GM20431 (cell line): Measurements from ENCODE around the gene EIF4E2.
"Not testable (repeated sequence)": the region's sequence is repeated elsewhere in the genome, so short reads cannot be mapped to it uniquely, and the experiment has no call there.

Experiments
- in situ Hi-C: fragments of 300-500 bp; cut with MseI, MboI; formaldehyde crosslinking; loops from one replicate; pipeline ENCODE4 v1.15.0; 2020; ENCODE audit warnings: low sequenced_read_pairs; ENCODE audit not compliant: unreplicated experiment

Gene EIF4E2

DNA sequence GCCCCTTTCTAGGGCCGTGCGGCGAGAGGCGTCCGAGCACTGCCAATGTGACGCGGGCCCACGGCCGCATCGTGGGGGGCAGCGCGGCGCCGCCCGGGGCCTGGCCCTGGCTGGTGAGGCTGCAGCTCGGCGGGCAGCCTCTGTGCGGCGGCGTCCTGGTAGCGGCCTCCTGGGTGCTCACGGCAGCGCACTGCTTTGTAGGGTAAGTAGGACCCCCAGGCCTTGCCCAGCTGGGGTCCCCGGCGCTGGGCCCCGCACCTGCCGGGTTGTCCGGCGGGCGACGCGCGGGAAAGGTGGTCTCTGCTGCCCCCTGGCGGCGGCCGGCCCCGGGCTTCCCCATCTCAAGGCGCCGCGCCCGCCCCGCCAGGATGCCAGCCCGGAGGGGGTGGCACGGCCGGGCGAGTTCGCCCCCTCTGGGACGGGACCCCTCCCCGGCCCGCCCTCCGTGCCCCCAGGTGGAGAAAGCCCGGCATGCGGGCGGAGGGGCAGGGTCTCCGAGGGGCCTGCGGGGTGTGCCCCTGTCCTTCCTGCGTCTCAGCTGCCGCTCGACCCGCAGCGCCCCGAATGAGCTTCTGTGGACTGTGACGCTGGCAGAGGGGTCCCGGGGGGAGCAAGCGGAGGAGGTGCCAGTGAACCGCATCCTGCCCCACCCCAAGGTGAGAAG lies 28.4 kb upstream of the EIF4E2 start:
- in situ Hi-C loops: no loop called here

DNA sequence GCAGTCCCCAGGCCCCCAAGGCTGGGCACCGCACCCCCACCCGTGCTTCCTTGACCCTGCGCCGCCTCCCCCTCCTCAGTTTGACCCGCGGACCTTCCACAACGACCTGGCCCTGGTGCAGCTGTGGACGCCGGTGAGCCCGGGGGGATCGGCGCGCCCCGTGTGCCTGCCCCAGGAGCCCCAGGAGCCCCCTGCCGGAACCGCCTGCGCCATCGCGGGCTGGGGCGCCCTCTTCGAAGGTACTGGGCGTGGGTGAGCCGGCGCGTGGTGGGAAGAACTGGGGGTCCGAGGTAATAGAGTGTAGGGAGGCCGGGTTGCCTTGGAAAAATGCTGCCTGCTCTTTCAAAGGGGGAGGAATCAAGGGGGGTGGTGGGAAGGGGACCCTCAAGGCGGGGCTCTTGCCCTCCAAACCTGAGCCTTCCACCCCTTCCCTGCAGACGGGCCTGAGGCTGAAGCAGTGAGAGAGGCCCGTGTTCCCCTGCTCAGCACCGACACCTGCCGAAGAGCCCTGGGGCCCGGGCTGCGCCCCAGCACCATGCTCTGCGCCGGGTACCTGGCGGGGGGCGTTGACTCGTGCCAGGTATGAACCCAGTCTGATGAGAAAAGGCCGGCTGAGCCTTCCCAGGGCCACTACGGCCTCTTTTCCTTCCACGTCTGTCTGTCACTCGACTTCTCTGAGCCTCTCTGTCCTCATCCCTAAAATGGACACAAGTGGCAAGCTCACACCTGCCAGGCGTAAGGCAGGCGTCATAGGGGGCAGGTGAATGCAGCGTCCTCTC lies 27.7 kb upstream of the EIF4E2 start:
- in situ Hi-C loops: no loop called here

DNA sequence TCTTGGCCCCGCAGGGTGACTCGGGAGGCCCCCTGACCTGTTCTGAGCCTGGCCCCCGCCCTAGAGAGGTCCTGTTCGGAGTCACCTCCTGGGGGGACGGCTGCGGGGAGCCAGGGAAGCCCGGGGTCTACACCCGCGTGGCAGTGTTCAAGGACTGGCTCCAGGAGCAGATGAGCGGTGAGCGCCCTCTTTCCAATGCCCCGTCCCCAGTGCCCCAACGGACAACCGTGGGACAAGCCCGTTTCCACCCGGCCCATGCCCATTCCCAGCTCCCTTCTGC lies 27.1 kb upstream of the EIF4E2 start:
- in situ Hi-C loops: no loop called here

DNA sequence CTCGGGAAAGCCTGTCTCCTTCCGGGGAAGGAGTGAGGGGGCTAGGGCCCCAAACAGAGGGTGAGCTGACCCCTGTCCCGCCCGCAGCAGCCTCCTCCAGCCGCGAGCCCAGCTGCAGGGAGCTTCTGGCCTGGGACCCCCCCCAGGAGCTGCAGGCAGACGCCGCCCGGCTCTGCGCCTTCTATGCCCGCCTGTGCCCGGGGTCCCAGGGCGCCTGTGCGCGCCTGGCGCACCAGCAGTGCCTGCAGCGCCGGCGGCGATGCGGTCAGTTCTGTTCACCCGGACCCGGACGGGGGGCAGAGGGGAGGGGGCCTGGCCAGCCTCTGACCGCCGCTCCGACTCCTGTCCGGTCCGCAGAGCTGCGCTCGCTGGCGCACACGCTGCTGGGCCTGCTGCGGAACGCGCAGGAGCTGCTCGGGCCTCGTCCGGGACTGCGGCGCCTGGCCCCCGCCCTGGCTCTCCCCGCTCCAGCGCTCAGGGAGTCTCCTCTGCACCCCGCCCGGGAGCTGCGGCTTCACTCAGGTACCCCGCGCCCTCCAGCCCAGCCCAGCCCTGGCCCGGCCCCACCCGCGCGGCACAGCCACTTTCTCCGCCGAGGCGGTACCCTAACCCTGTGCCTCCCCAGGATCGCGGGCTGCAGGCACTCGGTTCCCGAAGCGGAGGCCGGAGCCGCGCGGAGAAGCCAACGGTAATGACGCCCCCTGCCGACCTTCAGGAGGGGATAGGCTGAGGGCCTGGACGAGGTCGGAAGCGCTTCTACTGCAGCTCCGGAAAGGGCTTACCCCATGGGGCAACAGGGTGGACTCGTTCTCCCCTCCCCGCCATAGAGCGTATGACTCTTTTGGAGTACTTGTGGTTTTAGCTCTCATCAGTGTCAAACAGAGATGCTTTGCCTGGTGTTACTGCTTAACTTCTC lies 26.5 kb upstream of the EIF4E2 start:
- in situ Hi-C loops: no loop called here

DNA sequence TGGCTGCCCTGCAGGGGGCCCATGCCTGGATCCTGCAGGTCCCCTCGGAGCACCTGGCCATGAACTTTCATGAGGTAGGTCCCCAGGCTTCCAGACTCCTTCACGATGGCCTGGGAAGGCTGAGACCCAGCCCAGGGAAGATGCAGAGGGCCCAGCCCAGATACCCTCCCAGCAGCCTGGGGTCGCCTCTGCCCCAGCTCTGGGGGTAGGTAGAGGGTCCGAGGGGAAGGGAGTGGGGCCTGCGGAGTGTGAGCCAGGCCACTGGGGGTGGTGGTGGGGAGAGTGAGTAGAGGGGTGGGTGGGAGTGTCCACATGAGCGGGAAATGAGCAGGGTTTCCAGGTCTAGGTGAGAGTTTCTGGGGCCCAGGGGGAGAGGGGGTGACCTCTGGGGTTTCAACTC lies 25.7 kb upstream of the EIF4E2 start:
- in situ Hi-C loops: no loop called here

DNA sequence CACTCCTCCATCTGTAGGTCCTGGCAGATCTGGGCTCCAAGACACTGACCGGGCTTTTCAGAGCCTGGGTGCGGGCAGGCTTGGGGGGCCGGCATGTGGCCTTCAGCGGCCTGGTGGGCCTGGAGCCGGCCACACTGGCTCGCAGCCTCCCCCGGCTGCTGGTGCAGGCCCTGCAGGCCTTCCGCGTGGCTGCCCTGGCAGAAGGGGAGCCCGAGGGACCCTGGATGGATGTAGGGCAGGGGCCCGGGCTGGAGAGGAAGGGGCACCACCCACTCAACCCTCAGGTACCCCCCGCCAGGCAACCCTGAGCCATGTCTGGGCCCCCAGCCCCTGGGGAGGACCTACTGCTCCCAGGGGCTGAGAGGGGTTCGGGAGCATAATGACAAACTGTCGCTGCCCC lies 25.3 kb upstream of the EIF4E2 start:
- in situ Hi-C loops: no loop called here

DNA sequence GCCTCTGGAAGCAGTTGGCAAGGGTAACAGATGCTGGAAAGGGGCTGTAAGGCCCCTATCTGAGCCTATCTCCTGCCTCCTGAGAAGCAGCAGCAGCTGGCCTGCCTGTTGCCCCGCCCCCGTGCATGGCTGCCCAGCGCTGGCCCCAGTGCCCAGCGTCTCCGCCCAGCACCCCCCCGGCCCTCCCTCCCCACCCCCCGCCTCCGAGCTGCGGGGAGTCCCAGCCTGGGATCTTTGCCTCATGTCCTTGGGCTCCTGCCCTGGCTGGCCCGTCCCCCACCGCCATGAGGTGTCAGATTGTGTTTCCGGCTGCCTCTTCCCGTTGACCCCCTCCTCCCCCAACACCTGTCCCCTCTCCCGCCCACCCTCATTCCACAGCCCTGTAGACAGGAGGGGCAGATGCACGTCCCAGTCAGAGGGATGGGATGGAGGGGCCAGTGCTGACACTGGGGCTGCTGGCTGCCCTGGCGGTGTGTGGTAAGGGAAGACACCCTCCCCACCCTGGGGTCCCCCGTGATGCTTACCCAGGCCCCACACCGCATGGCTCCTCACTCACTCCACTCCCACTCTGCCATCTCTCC lies 24.6 kb upstream of the EIF4E2 start, which contains the start of gene CHRND:
Gene CHRND (plus strand): TSS at position 370 of the 581 bp plus-strand sequence. CDS start 56 bp downstream, at position 426.
- in situ Hi-C loops: no loop called here

DNA sequence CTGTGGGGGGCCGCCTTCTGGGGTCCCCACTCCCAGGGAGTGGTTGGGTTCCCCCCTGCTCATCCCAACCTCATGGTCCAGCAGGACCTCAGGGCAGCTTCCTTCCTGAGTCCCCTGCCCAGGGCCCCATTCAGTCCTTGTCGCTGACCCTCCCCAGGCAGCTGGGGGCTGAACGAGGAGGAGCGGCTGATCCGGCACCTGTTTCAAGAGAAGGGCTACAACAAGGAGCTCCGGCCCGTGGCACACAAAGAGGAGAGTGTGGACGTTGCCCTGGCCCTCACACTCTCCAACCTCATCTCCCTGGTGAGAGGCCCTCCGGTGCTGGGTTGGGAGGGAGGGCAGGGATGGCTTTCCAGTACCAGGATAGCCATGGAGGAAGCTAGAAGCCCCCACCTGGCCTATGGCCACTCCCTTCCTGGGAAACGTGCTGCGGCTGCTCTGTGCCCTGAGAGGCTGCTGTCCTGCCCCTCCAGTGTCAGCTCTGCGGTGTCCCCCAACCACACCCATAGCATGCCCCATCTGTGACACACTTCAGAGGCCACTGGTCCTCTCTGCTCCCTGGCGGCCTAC lies 24.0 kb upstream of the EIF4E2 start:
- in situ Hi-C loops: no loop called here

DNA sequence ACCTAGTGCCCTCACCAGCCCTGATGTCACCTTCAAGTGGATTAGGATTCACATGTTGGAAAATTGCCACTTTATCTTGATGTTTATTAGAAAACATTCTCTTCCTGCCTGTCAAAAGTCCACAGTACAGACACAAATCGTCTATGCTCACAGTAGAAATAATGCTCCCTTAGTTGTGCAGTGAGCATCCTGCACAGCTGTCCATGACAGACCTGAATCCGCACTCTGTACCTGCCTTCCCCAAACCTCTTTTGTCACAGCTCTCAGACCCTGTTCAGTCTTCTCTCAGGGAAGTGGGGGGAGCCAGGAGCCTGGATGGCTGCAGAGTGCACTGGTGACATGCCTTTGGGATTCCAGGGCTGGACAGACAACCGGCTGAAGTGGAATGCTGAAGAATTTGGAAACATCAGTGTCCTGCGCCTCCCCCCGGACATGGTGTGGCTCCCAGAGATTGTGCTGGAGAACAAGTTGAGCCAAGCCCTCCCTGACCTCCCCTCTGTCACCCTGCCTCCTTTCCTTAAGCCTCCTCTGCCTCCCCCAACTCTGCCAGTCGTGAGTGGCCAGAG lies 22.5 kb upstream of the EIF4E2 start:
- in situ Hi-C loops: no loop called here

DNA sequence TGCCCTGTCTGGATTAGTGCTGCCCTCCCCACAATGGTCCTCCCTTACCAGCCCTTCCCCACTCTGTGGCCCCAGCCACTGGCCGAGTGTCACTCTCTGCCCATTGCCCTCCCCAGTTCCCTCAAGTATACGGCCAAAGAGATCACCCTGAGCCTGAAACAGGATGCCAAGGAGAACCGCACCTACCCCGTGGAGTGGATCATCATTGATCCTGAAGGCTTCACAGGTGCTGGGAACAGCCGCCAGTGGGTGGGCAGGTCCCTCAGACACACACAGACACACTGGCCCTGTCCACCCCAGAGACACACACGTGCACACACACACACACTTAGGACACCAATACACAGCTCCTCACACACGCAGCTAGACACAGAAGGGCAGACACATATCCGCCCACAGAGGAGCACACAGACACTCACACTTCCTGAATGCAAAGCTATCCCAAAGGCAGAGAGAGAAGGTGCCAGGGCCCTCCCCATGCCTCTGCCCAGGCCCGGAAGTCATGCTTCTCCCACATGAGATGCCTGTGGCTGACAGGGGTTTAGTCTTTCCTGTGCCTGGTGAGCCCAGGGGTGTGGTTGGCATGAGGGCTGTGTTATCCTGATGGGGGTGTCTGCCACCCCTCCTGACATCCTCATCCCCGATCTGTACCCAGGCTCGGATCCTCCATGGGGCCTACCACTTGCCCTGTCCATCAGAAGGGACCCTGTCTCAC lies 21.6 kb upstream of the EIF4E2 start:
- in situ Hi-C loops: no loop called here

DNA sequence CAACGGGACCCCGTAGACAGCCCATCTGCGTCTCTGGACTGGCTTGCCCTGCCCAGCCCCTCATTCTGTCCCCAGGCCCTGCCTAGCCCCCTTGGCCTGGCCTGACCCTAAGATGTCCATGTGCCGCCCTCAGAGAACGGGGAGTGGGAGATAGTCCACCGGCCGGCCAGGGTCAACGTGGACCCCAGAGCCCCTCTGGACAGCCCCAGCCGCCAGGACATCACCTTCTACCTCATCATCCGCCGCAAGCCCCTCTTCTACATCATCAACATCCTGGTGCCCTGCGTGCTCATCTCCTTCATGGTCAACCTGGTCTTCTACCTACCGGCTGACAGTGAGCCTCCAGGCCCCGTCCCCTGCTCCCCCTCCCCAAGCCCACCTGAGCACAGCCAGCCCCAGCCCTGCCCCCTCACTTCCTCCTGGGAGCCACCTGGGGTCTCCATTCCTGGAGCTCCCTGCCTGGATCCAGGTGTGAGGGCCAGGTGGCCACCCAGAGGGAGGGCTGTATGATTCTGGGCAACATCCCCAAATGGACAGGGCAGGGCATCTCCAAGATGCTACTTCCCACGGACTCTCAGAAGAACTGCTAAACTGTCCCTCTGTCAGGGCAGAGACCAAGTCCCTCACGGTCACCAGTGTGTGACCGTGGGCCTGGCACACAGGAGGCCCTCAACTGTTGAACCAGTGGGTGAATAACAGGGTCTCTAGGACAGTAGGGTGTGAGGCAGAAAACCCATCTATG lies 20.5 kb upstream of the EIF4E2 start:
- in situ Hi-C loops: no loop called here

DNA sequence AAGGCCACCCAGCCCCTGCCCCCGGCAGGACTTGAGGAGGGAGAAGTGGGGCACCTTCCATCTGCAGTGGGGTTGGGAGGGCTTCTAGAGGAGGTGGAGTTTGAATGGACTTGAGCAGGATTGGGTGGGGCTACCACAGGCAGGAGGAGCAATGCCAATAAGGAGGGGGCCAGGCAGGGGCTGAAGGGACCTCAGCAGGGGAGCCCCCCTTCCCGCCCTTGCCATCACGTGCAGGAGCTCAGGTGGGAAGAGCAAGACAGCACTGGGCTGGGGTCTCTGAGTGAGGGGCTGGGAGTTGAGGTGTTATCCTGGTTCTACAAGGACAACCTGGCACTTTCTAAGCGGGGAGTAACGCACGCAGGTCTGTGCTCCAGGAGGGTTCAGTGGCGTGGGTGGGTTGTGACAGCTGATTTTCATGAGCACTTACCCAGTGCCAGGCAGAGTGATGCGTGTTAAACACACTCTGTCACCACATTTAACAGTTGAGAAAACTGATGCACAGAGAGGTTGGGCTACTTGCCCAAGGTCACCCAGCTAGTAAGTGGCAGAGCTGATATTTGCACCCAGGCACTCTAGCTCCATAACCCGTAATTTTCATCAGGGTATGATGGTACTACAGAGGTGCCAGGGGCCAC lies 19.7 kb upstream of the EIF4E2 start:
- in situ Hi-C loops: no loop called here

DNA sequence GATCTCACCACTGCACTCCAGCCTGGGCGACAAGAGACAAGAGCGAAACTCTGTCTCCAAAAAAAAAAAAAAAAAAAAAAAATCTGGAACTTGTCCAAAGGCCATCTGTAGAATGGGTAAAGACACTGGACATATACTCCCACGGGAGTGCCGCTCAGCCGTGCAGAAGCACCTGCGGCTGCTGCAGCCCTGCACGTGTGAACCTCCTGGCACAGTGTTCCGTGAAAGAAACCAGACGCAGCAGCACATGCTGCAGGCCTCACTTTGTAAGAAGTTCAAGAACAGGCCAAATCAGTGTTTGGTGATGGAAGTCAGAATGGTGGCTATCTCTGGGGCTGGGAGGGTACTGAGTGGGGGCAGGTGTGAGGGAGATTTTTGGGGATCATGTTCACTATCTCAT lies 18.1 kb upstream of the EIF4E2 start:
- in situ Hi-C loops: no loop called here

DNA sequence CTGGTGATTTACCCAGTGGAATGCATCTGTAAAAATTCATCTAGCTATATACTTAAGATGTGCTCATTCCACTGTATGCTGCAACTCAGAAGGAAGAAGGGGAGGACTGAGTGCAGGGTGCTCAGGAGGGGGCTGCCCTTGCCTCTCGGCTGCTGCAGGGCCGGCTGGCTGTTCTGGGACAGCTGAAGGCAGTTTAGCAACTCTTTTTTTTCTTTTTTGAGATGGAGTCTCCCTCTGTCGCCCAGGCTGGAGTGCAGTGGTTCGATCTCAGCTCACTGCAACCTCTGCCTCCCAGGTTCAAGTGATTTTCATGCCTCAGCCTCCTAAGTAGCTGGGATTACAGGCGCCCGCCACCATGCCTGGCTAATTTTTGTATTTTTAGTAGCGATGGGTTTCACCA lies 17.7 kb upstream of the EIF4E2 start:
- in situ Hi-C loops: not testable (repeated sequence)

DNA sequence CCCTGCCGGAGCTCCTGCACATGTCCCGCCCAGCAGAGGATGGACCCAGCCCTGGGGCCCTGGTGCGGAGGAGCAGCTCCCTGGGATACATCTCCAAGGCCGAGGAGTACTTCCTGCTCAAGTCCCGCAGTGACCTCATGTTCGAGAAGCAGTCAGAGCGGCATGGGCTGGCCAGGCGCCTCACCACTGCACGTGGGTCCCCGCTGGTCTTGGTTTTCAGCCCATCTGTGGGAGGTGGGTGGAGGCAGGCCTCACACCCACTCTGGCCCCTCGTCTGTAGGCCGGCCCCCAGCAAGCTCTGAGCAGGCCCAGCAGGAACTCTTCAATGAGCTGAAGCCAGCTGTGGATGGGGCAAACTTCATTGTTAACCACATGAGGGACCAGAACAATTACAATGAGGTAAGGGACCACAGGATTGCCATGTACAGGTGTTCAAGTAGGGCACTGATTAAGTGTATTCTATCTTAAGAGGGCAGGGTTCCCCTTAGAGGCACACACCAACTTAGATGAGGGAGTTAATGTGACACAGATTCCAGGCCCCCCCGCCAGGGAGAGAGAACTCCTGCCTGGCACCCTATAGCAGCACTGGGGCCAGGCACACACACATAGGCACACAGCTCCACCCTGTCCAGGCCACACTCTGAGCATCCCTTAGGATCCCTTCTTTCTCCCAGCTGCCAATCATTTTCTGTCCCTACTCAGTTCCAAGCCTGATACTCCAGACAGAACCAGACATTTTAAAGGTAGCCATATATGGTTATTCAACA lies 16.4 kb upstream of the EIF4E2 start:
- in situ Hi-C loops: no loop called here

DNA sequence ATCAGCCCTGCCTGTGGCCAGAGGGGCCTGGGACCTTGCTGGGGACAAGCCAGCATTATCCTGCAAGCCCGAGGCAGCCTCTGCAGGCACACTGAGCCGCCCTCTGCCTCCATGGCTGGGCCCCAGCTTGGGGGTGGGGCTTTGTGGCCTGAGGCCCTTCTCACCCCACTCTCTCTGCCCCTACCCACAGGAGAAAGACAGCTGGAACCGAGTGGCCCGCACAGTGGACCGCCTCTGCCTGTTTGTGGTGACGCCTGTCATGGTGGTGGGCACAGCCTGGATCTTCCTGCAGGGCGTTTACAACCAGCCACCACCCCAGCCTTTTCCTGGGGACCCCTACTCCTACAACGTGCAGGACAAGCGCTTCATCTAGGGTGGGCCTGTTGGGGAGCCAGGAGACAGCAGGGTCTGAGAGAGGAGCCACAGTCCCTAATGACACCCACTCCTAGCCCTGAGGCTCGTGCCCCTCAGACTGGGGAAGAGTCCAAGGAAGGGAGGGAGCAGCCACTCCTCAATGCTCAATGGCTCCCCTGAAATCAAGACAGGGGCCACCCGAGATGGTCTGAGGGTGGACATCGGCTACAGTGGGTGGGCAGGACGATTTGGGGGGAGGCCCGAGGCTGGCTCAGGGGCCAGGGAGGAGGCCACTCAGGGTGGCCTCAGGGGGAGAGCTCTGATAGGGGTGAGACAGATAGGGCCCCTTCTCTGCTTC lies 15.4 kb upstream of the EIF4E2 start:
- in situ Hi-C loops: no loop called here
